ENCODE data around the gene ZSCAN22. TPM values are rescaled to one million over a fixed set of nuclear protein-coding genes. Genes with fewer than 3 reads are reported as not detected.
A peak's percentile ranks its signal among the peaks of the same experiment; 100 is the strongest.

ZSCAN22 gene
- total and polyA plus RNA-seq, 2 of the 13 experiments (the other 11 are each of a cell fraction or from before 2014, with no cell fraction given), result 2.5 to 3.5 TPM

DNA sequence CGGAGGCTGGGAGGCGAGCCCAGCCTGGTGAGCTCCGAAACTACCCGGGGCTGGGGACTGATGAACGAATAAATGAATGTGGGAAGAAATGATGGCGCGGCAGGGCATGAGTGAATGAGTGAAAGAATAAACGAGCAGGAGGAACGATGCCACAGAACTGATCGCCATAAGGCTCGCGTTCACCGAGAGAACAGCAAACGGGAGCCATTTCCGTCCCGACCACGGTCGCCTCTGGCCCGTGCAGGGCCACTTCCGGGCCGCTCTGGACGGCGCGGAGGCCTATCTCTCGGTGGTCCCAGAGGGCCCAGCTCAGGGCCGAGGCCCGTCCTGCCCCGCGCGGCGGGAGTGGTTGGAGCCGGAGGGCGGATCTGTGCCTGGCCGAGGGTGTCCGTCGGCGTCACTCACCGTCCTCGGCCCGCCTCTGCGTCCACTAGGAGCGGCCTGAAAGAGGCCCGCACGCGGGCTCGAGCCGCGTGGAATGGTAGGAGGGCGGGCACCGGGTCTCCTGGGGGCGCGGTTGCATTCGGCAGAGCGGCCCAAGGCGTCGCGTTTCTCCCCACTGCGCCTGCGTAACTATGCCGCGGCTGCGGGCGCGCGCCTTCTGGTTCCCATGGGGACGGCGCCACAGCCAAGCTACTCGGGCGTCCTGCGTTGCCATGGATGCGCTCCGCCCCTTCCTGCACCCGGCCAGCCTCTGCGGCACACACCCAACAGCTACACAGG, 35.6 kb downstream of the ZSCAN22 start, which contains the start of gene ZNF497 (continued):
- TF ChIP-seq KLF6 (CRISPR knock-in tag; IDR thresholded peaks at IDR 0.05), result peak; percentile 60; the same call in 1 of the 2 replicates
- no peak for TF ChIP-seq SRSF9 (IDR thresholded peaks at IDR 0.05; ENCODE audit: borderline replicate concordance, insufficient read depth, low read depth, low read length, poor library complexity, severe bottlenecking)
- TF ChIP-seq FOSL1 (CRISPR knock-in tag; IDR thresholded peaks at IDR 0.05; ENCODE audit: borderline replicate concordance), result 0 out of 2 replicates have a peak, but pooled peaks have one; percentile 33
- TF ChIP-seq, protein P1, sequence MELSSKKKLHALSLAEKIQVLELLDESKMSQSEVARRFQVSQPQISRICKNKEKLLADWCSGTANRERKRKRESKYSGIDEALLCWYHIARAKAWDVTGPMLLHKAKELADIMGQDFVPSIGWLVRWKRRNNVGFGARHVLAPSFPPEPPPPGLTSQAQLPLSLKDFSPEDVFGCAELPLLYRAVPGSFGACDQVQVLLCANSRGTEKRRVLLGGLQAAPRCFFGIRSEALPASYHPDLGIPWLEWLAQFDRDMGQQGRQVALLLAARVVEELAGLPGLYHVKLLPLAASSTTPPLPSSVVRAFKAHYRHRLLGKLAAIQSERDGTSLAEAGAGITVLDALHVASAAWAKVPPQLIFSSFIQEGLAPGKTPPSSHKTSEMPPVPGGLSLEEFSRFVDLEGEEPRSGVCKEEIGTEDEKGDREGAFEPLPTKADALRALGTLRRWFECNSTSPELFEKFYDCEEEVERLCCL (CRISPR knock-in tag; IDR thresholded peaks at IDR 0.05; ENCODE audit: borderline replicate concordance), result no peak
- no peak for TF ChIP-seq KDM6A (CRISPR knock-in tag; IDR thresholded peaks at IDR 0.05; ENCODE audit: low read depth)
- TF ChIP-seq, protein P2, sequence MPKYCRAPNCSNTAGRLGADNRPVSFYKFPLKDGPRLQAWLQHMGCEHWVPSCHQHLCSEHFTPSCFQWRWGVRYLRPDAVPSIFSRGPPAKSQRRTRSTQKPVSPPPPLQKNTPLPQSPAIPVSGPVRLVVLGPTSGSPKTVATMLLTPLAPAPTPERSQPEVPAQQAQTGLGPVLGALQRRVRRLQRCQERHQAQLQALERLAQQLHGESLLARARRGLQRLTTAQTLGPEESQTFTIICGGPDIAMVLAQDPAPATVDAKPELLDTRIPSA (CRISPR knock-in tag; IDR thresholded peaks at IDR 0.05; ENCODE audit: borderline replicate concordance), result no peak; the same call in 1 of the 2 replicates
- TF ChIP-seq NCOR1 (IDR thresholded peaks at IDR 0.05; ENCODE audit: borderline replicate concordance, low read length), result no peak
- TF ChIP-seq ZC3H13 (CRISPR knock-in tag; IDR thresholded peaks at IDR 0.05), result no peak; the same call in 1 of the 2 replicates
- TF ChIP-seq SRY (CRISPR knock-in tag; IDR thresholded peaks at IDR 0.05), result peak; percentile 76
- TF ChIP-seq ZNF670 (CRISPR knock-in tag; IDR thresholded peaks at IDR 0.05; ENCODE audit: borderline replicate concordance), result peak; percentile 72; the same call in 1 of the 2 replicates
- no peak for TF ChIP-seq RARG (CRISPR knock-in tag; IDR thresholded peaks at IDR 0.05; ENCODE audit: low read depth)
- TF ChIP-seq, protein P3, sequence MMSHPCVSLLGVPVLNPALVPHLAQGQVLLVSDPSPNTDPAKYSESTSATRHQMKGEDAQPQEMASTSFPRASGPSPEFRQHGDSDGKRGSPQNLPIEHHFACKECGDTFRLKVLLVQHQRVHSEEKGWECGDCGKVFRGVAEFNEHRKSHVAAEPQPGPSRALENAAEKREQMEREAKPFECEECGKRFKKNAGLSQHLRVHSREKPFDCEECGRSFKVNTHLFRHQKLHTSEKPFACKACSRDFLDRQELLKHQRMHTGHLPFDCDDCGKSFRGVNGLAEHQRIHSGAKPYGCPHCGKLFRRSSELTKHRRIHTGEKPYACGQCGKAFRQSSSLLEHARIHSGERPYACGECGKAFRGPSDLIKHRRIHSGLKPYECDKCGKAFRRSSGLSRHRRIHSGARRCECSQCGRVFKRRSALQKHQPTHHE (CRISPR knock-in tag; IDR thresholded peaks at IDR 0.05; ENCODE audit: borderline replicate concordance), result peak; percentile 58; the same call in 1 of the 2 replicates
- TF ChIP-seq HOXA5 (CRISPR knock-in tag; IDR thresholded peaks at IDR 0.05), result peak; percentile 86
- TF ChIP-seq KMT2B (CRISPR knock-in tag; IDR thresholded peaks at IDR 0.05), result peak; percentile 91
- TF ChIP-seq ZNF34 (CRISPR knock-in tag; IDR thresholded peaks at IDR 0.05; ENCODE audit: borderline replicate concordance), result no peak
- TF ChIP-seq KLF11 (CRISPR knock-in tag; IDR thresholded peaks at IDR 0.05), result peak; percentile 58
- no peak; the same call in none of the 2 replicates for TF ChIP-seq ZNF547 (CRISPR knock-in tag; IDR thresholded peaks at IDR 0.05)
- no peak for TF ChIP-seq ATAD3A (CRISPR knock-in tag; IDR thresholded peaks at IDR 0.05)
- TF ChIP-seq IRX3 (CRISPR knock-in tag; IDR thresholded peaks at IDR 0.05; ENCODE audit: borderline replicate concordance, low read depth), result no peak; the same call in 1 of the 2 replicates
- TF ChIP-seq, protein P4, sequence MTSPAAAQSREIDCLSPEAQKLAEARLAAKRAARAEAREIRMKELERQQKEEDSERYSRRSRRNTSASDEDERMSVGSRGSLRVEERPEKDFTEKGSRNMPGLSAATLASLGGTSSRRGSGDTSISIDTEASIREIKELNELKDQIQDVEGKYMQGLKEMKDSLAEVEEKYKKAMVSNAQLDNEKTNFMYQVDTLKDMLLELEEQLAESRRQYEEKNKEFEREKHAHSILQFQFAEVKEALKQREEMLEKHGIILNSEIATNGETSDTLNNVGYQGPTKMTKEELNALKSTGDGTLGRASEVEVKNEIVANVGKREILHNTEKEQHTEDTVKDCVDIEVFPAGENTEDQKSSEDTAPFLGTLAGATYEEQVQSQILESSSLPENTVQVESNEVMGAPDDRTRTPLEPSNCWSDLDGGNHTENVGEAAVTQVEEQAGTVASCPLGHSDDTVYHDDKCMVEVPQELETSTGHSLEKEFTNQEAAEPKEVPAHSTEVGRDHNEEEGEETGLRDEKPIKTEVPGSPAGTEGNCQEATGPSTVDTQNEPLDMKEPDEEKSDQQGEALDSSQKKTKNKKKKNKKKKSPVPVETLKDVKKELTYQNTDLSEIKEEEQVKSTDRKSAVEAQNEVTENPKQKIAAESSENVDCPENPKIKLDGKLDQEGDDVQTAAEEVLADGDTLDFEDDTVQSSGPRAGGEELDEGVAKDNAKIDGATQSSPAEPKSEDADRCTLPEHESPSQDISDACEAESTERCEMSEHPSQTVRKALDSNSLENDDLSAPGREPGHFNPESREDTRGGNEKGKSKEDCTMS (CRISPR knock-in tag; conservative IDR thresholded peaks at IDR 0.05), result no peak
- TF ChIP-seq ZNF775 (CRISPR knock-in tag; IDR thresholded peaks at IDR 0.05; ENCODE audit: borderline replicate concordance), result no peak
- peak; percentile 74; the same call in 1 of the 2 replicates for TF ChIP-seq ZNF264 (CRISPR knock-in tag; IDR thresholded peaks at IDR 0.05)
